ENCODE measurements around the gene SH3GLB2.
"Not testable (repeated sequence)": the region's sequence is repeated elsewhere in the genome, so short reads cannot be mapped to it uniquely, and the experiment has no call there.

The SH3GLB2 gene

DNA sequence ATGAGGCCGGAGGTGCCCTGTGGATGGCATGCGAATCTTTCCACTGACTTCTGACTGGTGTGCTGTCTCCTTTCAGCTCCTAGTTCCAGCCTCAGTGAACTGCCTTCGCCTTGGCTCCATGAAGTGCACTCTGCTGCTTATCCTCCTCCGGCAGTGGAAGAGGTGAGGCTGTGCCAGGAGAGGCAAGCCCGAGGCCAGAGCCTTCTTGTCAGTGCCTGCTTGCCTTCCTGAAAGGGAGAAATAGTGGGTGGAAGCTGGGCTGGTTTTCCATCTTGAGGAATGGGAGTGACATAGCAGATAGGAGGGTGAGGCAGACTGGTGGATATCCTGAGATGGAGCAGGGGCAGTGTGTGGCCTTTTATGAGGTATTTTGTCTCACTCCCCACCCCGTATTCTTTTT is 29.7 kb downstream of the SH3GLB2 start:
- DNase-seq (ENCODE audit: low spot score), result no peak

DNA sequence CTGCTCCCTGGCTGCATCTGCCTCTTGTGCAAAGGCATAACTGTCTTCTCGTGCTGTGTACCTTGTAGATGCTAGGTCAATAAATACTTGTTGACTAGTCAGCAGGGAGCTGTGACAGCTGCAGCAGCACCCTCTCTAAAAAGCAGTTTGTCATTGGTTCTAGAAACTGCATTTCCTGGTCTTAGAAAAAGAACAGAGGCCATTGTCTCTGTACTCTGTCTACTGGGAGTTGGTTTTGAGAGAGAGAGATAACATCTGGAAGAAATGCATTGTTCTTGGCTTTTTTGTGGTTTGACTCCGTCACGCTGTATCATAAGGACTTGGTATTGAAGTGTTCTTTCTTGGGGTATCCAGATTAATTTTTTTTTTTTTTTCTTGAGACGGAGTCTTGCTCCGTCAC is 32.3 kb downstream of the SH3GLB2 start:
- no peak for DNase-seq (ENCODE audit: low spot score)

GRCh38 chr9:128992995-128993394 is 35.1 kb downstream of the SH3GLB2 start:
- DNase-seq (ENCODE audit: low spot score), result no peak

- no peak for DNase-seq (ENCODE audit: low spot score)
Observed at GRCh38 chr9:128987805-128988204, 40.3 kb downstream of the SH3GLB2 start.

DNA sequence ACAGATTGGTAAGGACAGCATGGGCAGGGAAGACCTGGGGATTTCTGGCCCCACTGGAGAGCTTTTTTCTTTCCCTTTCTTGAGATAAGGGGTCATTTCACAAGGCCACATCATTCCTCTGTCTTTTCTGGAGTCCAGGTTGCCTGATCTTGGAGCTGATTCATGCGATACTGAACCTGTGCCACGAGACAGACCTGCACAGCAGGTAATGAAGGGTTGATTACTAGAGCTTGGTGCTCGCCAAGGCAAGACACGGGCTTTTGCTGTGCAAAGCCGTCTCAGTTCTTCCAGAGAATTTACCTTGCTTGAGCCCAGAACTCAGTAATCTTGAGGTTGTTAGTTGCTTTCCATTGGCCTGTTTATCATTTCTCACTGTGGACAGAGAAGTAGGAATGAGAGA is 41.5 kb downstream of the SH3GLB2 start:
- no peak for DNase-seq (ENCODE audit: low spot score)

- DNase-seq (ENCODE audit: low spot score), result no peak
Observed at GRCh38 chr9:128983536-128983935, 44.6 kb downstream of the SH3GLB2 start.

GRCh38 chr9:128979111-128979510 is 49.0 kb downstream of the SH3GLB2 start:
- no peak for DNase-seq (ENCODE audit: low spot score)

- DNase-seq (ENCODE audit: low spot score), result no peak
Observed at GRCh38 chr9:128972956-128973355, 55.2 kb downstream of the SH3GLB2 start.

DNA sequence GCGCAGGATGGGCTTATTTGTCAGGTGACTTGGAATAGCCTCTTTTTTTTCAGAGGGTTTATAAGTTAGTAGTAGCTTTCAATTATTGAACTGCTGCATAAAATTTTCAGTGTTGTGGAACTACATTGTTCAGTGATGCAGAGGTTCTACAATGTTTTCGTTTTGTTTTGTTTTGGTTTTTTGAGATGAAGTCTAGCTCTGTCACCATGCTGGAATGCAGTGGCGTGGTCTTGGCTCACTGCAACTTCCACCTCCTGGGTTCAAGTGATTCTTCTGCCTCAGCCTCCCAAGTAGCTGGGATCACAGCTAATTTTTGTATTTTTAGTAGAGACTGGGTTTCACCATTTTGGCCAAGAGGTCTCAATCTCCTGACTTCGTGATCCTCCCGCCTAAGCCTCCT is 58.6 kb downstream of the SH3GLB2 start:
- no peak for DNase-seq (ENCODE audit: low spot score)

GRCh38 chr9:128961403-128961802 is 66.7 kb downstream of the SH3GLB2 start:
- DNase-seq (ENCODE audit: low spot score), result not testable (repeated sequence)

Measured in CD4-positive, alpha-beta T cell treated with Interleukin-15 for 4 hours (primary cell).